Stomach (tissue), 4 donors: ENCODE data around the gene ZNF385D.

ENCODE experiments used
- EP300 ChIP-seq: sonication (generic); formaldehyde crosslinking; IDR thresholded peaks from one replicate; pipeline ENCODE4 v1.6.1; 2017; ENCODE audit warnings: antibody characterized with exemption
- TF ChIP-seq, protein P1 (sequence below), 7 experiments: fragments of 450-650 bp in 4 of 7; fragments of 200-600 bp in 3 of 7; sonication (generic) in 3 of 7; IDR thresholded peaks; one replicate each; pipeline ENCODE4 v1.5.1; 2016 to 2019; ENCODE audit warnings: antibody characterized with exemption in 7 of 7, control low read depth in 2 of 7, mild to moderate bottlenecking in 1 of 7

DNA sequence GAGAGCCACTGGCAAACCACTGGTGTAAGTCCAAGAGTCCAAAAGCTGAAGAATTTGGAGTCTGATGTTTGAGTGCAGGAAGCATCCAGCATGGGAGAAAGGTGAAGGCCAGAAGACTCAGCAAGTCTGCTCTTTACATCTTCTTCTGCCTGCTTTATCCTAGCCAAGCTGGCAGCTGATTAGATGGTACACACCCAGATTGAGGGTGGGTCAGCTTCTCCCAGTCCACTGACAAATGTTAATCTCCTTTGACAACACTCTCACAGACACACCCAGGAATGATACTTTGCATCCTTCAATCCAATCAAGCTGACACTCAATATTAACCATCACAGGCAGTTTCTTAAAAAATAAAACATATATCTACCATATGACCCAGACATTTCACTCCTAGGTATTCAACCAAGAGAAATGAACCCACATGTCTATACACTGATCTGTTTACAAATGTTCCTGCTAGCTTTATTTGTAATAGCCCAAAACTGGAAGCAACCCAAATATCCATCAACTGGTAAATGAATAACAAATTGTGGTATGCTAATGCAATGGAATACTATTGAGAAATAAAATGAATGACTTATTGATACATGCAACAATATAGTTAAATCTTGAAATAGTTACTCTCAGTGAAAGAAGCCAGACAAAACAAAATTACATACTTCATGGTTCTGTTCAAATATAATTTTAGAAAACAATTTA lies 373.8 kb downstream of the ZNF385D start:
- no peak for TF ChIP-seq EP300
- TF ChIP-seq, protein P1, sequence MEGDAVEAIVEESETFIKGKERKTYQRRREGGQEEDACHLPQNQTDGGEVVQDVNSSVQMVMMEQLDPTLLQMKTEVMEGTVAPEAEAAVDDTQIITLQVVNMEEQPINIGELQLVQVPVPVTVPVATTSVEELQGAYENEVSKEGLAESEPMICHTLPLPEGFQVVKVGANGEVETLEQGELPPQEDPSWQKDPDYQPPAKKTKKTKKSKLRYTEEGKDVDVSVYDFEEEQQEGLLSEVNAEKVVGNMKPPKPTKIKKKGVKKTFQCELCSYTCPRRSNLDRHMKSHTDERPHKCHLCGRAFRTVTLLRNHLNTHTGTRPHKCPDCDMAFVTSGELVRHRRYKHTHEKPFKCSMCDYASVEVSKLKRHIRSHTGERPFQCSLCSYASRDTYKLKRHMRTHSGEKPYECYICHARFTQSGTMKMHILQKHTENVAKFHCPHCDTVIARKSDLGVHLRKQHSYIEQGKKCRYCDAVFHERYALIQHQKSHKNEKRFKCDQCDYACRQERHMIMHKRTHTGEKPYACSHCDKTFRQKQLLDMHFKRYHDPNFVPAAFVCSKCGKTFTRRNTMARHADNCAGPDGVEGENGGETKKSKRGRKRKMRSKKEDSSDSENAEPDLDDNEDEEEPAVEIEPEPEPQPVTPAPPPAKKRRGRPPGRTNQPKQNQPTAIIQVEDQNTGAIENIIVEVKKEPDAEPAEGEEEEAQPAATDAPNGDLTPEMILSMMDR (IDR thresholded peaks at IDR 0.05): no peak
